IPS-NIHi7 (cell line): ENCODE results near the gene BAAT.
A peak's percentile ranks its signal among the peaks of the same experiment; 100 is the strongest.

ENCODE experiments used
- DNase-seq: peaks from one replicate; pipeline ENCODE4 v3.0.0; 2012; ENCODE audit warnings: mixed read lengths; ENCODE audit errors: extremely low spot score

The BAAT gene

GRCh38 chr9:101317735-101318134 lies 67.1 kb downstream of the BAAT start:
- DNase-seq = no peak

GRCh38 chr9:101315112-101315450 lies 69.7 kb downstream of the BAAT start:
- no peak for DNase-seq

GRCh38 chr9:101312661-101313060 lies 72.1 kb downstream of the BAAT start:
- DNase-seq = no peak

GRCh38 chr9:101311758-101312420 lies 72.9 kb downstream of the BAAT start:
- peak; percentile 67 for DNase-seq

- DNase-seq = no peak
These were observed 73.6 kb downstream of the BAAT start for GRCh38 chr9:101311191-101311590.
